Keratinocyte (primary cell): Measurements from ENCODE around the gene NRXN2. TPM values are rescaled to one million over a fixed set of nuclear protein-coding genes. Genes with fewer than 3 reads are reported as not detected.

Experiments used
- DNase-seq: peaks from one replicate; pipeline ENCODE4 v3.0.0-alpha.2; 2011; ENCODE audit warnings: low read depth, missing footprints, low spot score
- FAIRE-seq: peaks from 2 replicates; lab custom pipeline; 2011; peaks lifted over from hg19 to GRCh38; lab: Jason Lieb, UNC
- H2AFZ ChIP-seq: 2 replicates; pipeline ENCODE4 v1.6.0; 2012; ENCODE audit warnings: low read length, control low read depth, inconsistent platforms; ENCODE audit not compliant: control insufficient read depth
- H3K27ac ChIP-seq: 2 replicates; pipeline ENCODE4 v1.5.1; 2011; ENCODE audit warnings: low read length; ENCODE audit not compliant: control insufficient read depth, insufficient read depth
- H3K27me3 ChIP-seq: 3 replicates; pipeline ENCODE4 v1.6.0; 2011; ENCODE audit warnings: low read length; ENCODE audit not compliant: control insufficient read depth, insufficient read depth; ENCODE audit errors: extremely low read depth
- H3K36me3 ChIP-seq, 2 experiments: 2 replicates in 1 of 2; 3 replicates in 1 of 2; pipeline ENCODE4 v1.5.1; 2011; ENCODE audit warnings: low read length in 2 of 2, mild to moderate bottlenecking in 1 of 2; ENCODE audit not compliant: control insufficient read depth in 2 of 2, insufficient read depth in 2 of 2; ENCODE audit errors: extremely low read depth in 1 of 2
- H3K4me1 ChIP-seq: 3 replicates; pipeline ENCODE4 v1.5.1; 2011; ENCODE audit warnings: low read length; ENCODE audit not compliant: control insufficient read depth, insufficient read depth; ENCODE audit errors: extremely low read depth
- H3K4me2 ChIP-seq: 3 replicates; pipeline ENCODE4 v1.6.0; 2011; ENCODE audit warnings: low read depth, low read length; ENCODE audit not compliant: control insufficient read depth, insufficient read depth; ENCODE audit errors: extremely low read depth
- H3K4me3 ChIP-seq, 3 experiments: fragments of 200-600 bp in 1 of 3; sonication (generic) in 1 of 3; 2 replicates in 2 of 3; 3 replicates in 1 of 3; pipeline ENCODE4 v1.5.1; 2011 to 2016; ENCODE audit warnings: low read length in 3 of 3, mild to moderate bottlenecking in 3 of 3, control low read depth in 2 of 3, inconsistent platforms in 1 of 3, low read depth in 1 of 3, mixed read lengths in 1 of 3, mixed run types in 1 of 3, moderate library complexity in 1 of 3; ENCODE audit not compliant: control insufficient read depth in 2 of 3, insufficient read depth in 2 of 3; ENCODE audit errors: extremely low read depth in 1 of 3
- H3K79me2 ChIP-seq: 2 replicates; pipeline ENCODE4 v1.6.0; 2012; ENCODE audit warnings: low read length; ENCODE audit not compliant: control insufficient read depth, insufficient read depth
- H3K9ac ChIP-seq: 3 replicates; pipeline ENCODE4 v1.6.0; 2011; ENCODE audit warnings: low read length; ENCODE audit not compliant: control insufficient read depth, insufficient read depth; ENCODE audit errors: extremely low read depth
- H3K9me1 ChIP-seq: 3 replicates; pipeline ENCODE4 v1.6.0; 2011; ENCODE audit warnings: low read length; ENCODE audit not compliant: control insufficient read depth, insufficient read depth; ENCODE audit errors: extremely low read depth
- H3K9me3 ChIP-seq: 2 replicates; pipeline ENCODE4 v1.5.1; 2012; ENCODE audit warnings: low read depth, low read length; ENCODE audit not compliant: control insufficient read depth
- H4K20me1 ChIP-seq: 3 replicates; pipeline ENCODE4 v1.6.0; 2011; ENCODE audit warnings: low read length; ENCODE audit not compliant: control insufficient read depth, insufficient read depth; ENCODE audit errors: extremely low read depth
- EZH2 ChIP-seq: IDR thresholded peaks from one replicate; pipeline ENCODE4 v1.6.1; 2012; ENCODE audit warnings: inconsistent platforms, mild to moderate bottlenecking, low read length, moderate library complexity
- dilution Hi-C: fragments of 300-500 bp; cut with MboI; formaldehyde crosslinking; loops from one replicate; pipeline ENCODE4 v1.7.0; 2020; ENCODE audit warnings: low sequenced_read_pairs; ENCODE audit not compliant: extremely low pct_ligation_motif_present
- polyA plus RNA-seq, 5 experiments: library from polyadenylated mRNA; depleted of rRNA in 3 of 5; stranded (reverse) in 3 of 5; stranded (forward) in 1 of 5; unstranded in 1 of 5; fragments of >200 nt; gene quantifications; 1 replicate in 1 of 5; 2 replicates in 3 of 5; 3 replicates in 1 of 5; pipeline versions ENCODE4 v1.2.1 to v1.2.3, GENCODE V29; 2011 to 2012; ENCODE audit warnings: missing spikeins in 2 of 5, low read depth in 1 of 5, low replicate concordance in 1 of 5
- TF ChIP-seq, protein P1 (sequence below), 3 experiments: IDR thresholded peaks in 1 of 3; conservative IDR thresholded peaks in 1 of 3; optimal IDR thresholded peaks in 1 of 3; 2 replicates in 2 of 3; 3 replicates in 1 of 3; pipeline versions ENCODE3 to v1.5.1; 2011; ENCODE audit warnings: low read length in 3 of 3, mild to moderate bottlenecking in 3 of 3, moderate library complexity in 2 of 3, control low read depth in 1 of 3, inconsistent platforms in 1 of 3; ENCODE audit not compliant: insufficient read depth in 2 of 3; ENCODE audit errors: extremely low read depth in 1 of 3

The NRXN2 gene
- polyA plus RNA-seq, 1 donor (not counting 4 experiments of a cell fraction or from before 2014, with no cell fraction given) = not detected

DNA sequence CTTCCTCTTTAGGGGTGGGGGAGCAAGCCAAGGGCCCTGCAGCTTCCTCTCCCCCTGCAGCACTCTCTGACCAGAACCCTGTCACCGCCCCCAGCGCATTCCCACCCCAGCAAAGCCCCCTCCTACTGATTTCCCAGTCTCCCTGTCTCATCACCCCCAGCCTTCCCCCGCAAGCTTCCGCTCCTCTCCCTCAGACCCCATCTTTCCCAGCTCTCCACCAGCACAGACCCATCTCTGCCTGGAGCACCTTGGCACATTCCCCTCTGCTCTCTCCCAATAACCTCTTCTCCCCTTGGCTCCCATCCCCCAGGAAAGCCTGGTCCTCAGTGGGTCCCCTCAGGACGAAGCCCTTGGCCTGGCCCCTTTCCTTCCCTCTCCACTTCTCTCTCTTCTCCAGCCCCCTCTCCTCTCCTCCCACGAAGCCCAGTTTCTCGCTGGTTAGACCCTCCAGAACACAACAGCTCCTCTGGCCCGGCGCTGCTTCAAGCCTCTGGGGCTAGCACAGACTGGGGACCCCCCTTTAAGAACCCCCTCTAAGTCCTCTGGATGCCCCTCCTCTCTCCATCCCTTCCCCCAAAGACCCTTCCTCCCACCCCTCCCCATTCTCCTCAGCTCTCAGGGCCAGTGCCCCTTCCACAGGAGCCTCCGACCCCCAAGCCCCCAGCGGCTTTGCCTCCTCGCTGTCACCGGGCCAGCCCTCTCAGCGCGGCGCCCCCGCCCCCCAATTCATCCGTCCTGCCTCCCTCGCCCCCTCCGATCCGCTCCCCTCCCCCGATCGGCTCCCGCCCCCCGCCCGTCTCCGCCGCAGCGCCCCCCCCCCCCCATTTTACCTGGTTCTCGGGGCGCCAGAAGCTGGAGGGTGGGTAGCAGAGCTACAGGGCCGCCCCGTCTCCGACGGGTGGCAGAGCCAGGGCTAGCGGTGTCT, 594 bp downstream of the NRXN2 start:
- FAIRE-seq = no peak
- dilution Hi-C loops = no loop called here
- no peak for DNase-seq
- no peak for TF ChIP-seq EZH2
- TF ChIP-seq, protein P1, sequence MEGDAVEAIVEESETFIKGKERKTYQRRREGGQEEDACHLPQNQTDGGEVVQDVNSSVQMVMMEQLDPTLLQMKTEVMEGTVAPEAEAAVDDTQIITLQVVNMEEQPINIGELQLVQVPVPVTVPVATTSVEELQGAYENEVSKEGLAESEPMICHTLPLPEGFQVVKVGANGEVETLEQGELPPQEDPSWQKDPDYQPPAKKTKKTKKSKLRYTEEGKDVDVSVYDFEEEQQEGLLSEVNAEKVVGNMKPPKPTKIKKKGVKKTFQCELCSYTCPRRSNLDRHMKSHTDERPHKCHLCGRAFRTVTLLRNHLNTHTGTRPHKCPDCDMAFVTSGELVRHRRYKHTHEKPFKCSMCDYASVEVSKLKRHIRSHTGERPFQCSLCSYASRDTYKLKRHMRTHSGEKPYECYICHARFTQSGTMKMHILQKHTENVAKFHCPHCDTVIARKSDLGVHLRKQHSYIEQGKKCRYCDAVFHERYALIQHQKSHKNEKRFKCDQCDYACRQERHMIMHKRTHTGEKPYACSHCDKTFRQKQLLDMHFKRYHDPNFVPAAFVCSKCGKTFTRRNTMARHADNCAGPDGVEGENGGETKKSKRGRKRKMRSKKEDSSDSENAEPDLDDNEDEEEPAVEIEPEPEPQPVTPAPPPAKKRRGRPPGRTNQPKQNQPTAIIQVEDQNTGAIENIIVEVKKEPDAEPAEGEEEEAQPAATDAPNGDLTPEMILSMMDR (optimal IDR thresholded peaks at IDR 0.05 in 1 of 3, IDR thresholded peaks at IDR 0.05 in 1 of 3, conservative IDR thresholded peaks at IDR 0.05 in 1 of 3; ENCODE audit: extremely low read depth in 1 of 3, insufficient read depth in 2 of 3, low read length in 3 of 3) = no peak
- Histone ChIP-seq H3K4me2 (no peak overlapping the region), H3K27ac (no peak overlapping the region), H3K79me2 (no peaks in the 10 kb centered on the region), H3K9me3 (no peaks in the 10 kb centered on the region), H3K9ac (no peak overlapping the region), H3K36me3 (no peaks in the 10 kb centered on the region), H3K9me1 (no peaks in the 10 kb centered on the region), H3K4me3 (no peak overlapping the region), H3K4me1 (no peaks in the 10 kb centered on the region), H3K27me3 (peaks cover 45% of the 10 kb centered on the region), H4K20me1 (no peaks in the 10 kb centered on the region), H2AFZ (no peak overlapping the region)

DNA sequence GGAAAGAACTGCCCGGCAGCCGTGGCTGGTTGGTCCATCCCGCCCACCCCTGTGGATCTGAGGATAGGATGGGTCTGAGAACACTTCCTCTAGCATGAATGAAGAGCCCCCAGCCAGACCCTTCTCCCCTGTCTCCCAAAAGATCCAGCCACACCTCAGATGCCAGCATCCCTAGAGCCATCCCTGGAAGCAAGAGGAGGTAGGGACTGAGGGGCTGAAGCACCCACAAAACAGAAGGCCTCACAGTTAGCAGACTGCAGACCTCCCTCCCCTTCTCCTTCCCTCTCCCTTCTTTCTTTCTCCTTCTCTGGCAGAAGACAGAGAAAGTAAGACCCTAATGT, 1.7 kb downstream of the NRXN2 start:
- no peak for FAIRE-seq
- no peak overlapping the region for H3K27ac ChIP-seq
- H3K9me3 ChIP-seq = no peaks in the 10 kb centered on the region
- H4K20me1 ChIP-seq = no peaks in the 10 kb centered on the region
- H3K4me1 ChIP-seq = no peaks in the 10 kb centered on the region
- H3K4me2 ChIP-seq = no peak overlapping the region
- no peak overlapping the region for H3K4me3 ChIP-seq
- DNase-seq = no peak
- H3K36me3 ChIP-seq = no peaks in the 10 kb centered on the region
- TF ChIP-seq EZH2 = no peak
- TF ChIP-seq, protein P1 (optimal IDR thresholded peaks at IDR 0.05 in 1 of 3, IDR thresholded peaks at IDR 0.05 in 1 of 3, conservative IDR thresholded peaks at IDR 0.05 in 1 of 3; ENCODE audit: extremely low read depth in 1 of 3, insufficient read depth in 2 of 3, low read length in 3 of 3) = no peak
- no peaks in the 10 kb centered on the region for H3K9me1 ChIP-seq
- H3K27me3 ChIP-seq = peaks cover 56% of the 10 kb centered on the region
- dilution Hi-C loops = no loop called here
- no peak overlapping the region for H3K9ac ChIP-seq
- H2AFZ ChIP-seq = no peak overlapping the region
- H3K79me2 ChIP-seq = no peaks in the 10 kb centered on the region
